ENCODE measurements around the gene OSBPL1A. TPM values are rescaled to one million over a fixed set of nuclear protein-coding genes. Genes with fewer than 3 reads are reported as not detected.
A peak's percentile ranks its signal among the peaks of the same experiment; 100 is the strongest.

Gene OSBPL1A
- polyA plus RNA-seq, 1 of the 3 experiments (the other 2 are of a cell fraction), result 21.3 TPM

DNA sequence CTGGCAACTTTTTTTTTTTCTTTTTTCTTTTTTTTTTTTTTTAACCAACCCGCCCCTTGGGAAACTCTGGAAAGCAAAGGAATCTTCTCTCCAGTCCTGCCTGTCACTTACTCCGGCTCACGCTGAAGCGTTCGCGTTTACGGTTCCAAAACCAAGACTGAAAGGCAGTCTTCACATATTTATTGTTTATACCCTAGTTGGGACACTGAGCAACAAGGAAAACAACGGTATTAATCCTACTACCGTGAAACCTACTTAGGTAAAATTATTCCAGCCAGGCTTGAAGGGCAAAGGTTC is 125.4 kb downstream of the OSBPL1A start:
- Histone ChIP-seq H3K27ac (ENCODE audit: low read depth in 2 of 2, low read length in 1 of 2) (peak overlapping the region; percentile 29 to 48; a peak in 3 of 4 replicates), H3K36me3 (replicated peaks in 1 of 2; ENCODE audit: control insufficient read depth in 1 of 2, insufficient read depth in 2 of 2, low read length in 1 of 2) (no peaks in the 10 kb centered on the region), H3F3A (replicated peaks; ENCODE audit: insufficient read depth) (peaks cover 15% of the 10 kb centered on the region), H4K20me1 (ENCODE audit: insufficient read depth) (no peaks in the 10 kb centered on the region), H2AFZ (ENCODE audit: low read depth) (peak overlapping the region; percentile 83), H3K27me3 (ENCODE audit: insufficient read depth) (no peaks in the 10 kb centered on the region), H3K9me3 (no peaks in the 10 kb centered on the region), H3K79me2 (ENCODE audit: insufficient read depth) (peaks cover 30% of the 10 kb centered on the region), H3K4me2 (peak overlapping the region; percentile 73), H3K4me1 (ENCODE audit: control insufficient read depth in 1 of 2, insufficient read depth in 2 of 2, low read depth in 1 of 2, low read length in 1 of 2) (peaks cover 8 to 12% of the 10 kb centered on the region in 2 experiments; a peak in 3 of 4 replicates), H3K9me2 (no peaks in the 10 kb centered on the region), H3K9ac (peak overlapping the region; percentile 76; the same call in 1 of the 2 replicates), H3K4me3 (ENCODE audit: low read depth in 2 of 2, low read length in 1 of 2) (peak overlapping the region; percentile 61 to 93)
- DNase-seq, result no peak
- TF ChIP-seq, protein P1, sequence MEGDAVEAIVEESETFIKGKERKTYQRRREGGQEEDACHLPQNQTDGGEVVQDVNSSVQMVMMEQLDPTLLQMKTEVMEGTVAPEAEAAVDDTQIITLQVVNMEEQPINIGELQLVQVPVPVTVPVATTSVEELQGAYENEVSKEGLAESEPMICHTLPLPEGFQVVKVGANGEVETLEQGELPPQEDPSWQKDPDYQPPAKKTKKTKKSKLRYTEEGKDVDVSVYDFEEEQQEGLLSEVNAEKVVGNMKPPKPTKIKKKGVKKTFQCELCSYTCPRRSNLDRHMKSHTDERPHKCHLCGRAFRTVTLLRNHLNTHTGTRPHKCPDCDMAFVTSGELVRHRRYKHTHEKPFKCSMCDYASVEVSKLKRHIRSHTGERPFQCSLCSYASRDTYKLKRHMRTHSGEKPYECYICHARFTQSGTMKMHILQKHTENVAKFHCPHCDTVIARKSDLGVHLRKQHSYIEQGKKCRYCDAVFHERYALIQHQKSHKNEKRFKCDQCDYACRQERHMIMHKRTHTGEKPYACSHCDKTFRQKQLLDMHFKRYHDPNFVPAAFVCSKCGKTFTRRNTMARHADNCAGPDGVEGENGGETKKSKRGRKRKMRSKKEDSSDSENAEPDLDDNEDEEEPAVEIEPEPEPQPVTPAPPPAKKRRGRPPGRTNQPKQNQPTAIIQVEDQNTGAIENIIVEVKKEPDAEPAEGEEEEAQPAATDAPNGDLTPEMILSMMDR (IDR thresholded peaks at IDR 0.05), result peak; percentile 39; the same call in 1 of the 2 replicates
- no peak for TF ChIP-seq MEF2A (IDR thresholded peaks at IDR 0.05; ENCODE audit: borderline replicate concordance, low read depth)
- ChIA-PET CTCF (interaction anchor here (1.5 kb wide), 1 partner anchor 96 kb away, joined by 9 read pairs; no protein-coding TSS in a partner anchor), POLR2A (interaction anchor here (1.6 kb wide), 1 partner anchor 19 kb away, joined by 5 read pairs; no protein-coding TSS in a partner anchor)
- WGBS (ENCODE audit: low lambda C conversion rate), result 24% methylated on average over 9 of the region's 9 CpGs

DNA sequence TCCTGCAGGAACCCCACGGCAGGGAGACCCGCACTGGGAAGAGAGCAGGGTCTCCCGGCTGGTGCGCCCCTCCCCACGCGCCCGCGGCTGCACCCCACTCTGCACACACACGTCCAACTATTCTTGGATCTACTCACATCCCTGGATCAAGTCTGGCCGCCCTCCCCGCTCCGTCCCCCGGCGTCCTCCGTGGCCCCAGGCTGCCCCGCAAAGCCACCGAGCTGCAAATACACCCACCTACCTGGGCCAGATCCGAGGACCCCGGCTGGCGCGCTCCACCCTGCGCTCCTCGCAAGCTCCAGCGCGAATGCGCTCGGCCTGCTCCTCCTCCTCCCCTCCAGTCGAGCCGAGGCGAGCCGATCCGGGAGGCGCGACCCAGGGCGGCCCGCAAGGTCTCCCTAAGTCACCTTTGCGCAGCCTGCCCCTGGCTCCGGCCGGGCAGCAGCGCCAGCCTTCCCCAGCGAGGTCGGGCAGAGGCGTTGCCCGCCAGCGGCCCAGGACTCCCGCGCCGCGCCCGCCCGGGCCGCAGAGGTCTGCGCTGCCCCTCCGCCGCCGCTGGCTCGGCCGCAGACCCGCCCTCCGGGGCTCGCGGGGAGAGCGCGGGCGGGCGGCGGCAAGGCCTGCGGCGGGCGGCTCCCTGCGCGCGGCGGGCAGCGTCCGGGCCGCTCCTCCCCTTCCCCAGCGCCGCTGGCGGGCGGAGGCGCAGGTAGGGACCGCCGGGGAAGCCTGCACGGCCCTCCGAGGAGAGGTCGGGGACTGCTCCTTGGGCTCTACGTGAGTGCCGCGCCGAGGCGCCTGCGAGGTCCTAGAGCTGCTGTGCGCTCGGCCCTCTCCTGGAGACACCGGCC is 126.0 kb downstream of the OSBPL1A start:
- Histone ChIP-seq H3K4me1 (ENCODE audit: control insufficient read depth in 1 of 2, insufficient read depth in 2 of 2, low read depth in 1 of 2, low read length in 1 of 2) (peaks cover 8 to 12% of the 10 kb centered on the region in 2 experiments; a peak in 3 of 4 replicates), H3K9ac (peak overlapping the region; percentile 76), H3K4me3 (ENCODE audit: low read depth in 2 of 2, low read length in 1 of 2) (peak overlapping the region; percentile 61 to 93), H3K9me3 (no peaks in the 10 kb centered on the region), H4K20me1 (ENCODE audit: insufficient read depth) (no peaks in the 10 kb centered on the region), H3K4me2 (peak overlapping the region; percentile 73), H3K27me3 (ENCODE audit: insufficient read depth) (no peaks in the 10 kb centered on the region), H3K9me2 (no peaks in the 10 kb centered on the region), H2AFZ (ENCODE audit: low read depth) (peak overlapping the region; percentile 88), H3K36me3 (replicated peaks in 1 of 2; ENCODE audit: control insufficient read depth in 1 of 2, insufficient read depth in 2 of 2, low read length in 1 of 2) (no peaks in the 10 kb centered on the region), H3K79me2 (ENCODE audit: insufficient read depth) (peaks cover 30% of the 10 kb centered on the region), H3F3A (replicated peaks; ENCODE audit: insufficient read depth) (peaks cover 21% of the 10 kb centered on the region), H3K27ac (ENCODE audit: low read depth in 2 of 2, low read length in 1 of 2) (peak overlapping the region; percentile 48 to 58; a peak in 3 of 4 replicates)
- TF ChIP-seq, protein P2, sequence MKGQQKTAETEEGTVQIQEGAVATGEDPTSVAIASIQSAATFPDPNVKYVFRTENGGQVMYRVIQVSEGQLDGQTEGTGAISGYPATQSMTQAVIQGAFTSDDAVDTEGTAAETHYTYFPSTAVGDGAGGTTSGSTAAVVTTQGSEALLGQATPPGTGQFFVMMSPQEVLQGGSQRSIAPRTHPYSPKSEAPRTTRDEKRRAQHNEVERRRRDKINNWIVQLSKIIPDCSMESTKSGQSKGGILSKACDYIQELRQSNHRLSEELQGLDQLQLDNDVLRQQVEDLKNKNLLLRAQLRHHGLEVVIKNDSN (IDR thresholded peaks at IDR 0.05; ENCODE audit: borderline replicate concordance, low read depth), result no peak
- TF ChIP-seq FOXJ3 (CRISPR knock-in tag; IDR thresholded peaks at IDR 0.05), result no peak
- no peak for TF ChIP-seq FOXM1 (IDR thresholded peaks at IDR 0.05; ENCODE audit: low read depth)
- TF ChIP-seq, protein P3, sequence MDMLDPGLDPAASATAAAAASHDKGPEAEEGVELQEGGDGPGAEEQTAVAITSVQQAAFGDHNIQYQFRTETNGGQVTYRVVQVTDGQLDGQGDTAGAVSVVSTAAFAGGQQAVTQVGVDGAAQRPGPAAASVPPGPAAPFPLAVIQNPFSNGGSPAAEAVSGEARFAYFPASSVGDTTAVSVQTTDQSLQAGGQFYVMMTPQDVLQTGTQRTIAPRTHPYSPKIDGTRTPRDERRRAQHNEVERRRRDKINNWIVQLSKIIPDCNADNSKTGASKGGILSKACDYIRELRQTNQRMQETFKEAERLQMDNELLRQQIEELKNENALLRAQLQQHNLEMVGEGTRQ (IDR thresholded peaks at IDR 0.05; ENCODE audit: borderline replicate concordance, low read depth, low read length), result no peak
- no peak for TF ChIP-seq GABPA (IDR thresholded peaks at IDR 0.05; ENCODE audit: low read depth)
- TF ChIP-seq NRF1 (IDR thresholded peaks at IDR 0.05; ENCODE audit: low read depth, low read length), result no peak
- TF ChIP-seq SIN3A (IDR thresholded peaks at IDR 0.05; ENCODE audit: borderline replicate concordance, low read depth, low read length), result peak; percentile 77; the same call in 1 of the 2 replicates
- ChIA-PET POLR2A (interaction anchor here (1.6 kb wide), 1 partner anchor 19 kb away, joined by 5 read pairs; no protein-coding TSS in a partner anchor), CTCF (interaction anchor here (1.0 to 1.5 kb wide), 2 partner anchors 88 to 95 kb away, joined by 3 to 9 read pairs; no protein-coding TSS in a partner anchor)
- DNase-seq, result peak; percentile 89
- 3% methylated on average over 22 of the region's 96 CpGs for WGBS (ENCODE audit: low lambda C conversion rate)

Measured in SK-N-SH (cell line).